Small intestine (tissue), 7 donors: Measurements from ENCODE around the gene ZNF547. TPM values are rescaled to one million over a fixed set of nuclear protein-coding genes. Genes with fewer than 3 reads are reported as not detected.

Experiments
- DNase-seq, 2 donors: peaks; one replicate each; pipeline versions ENCODE4 v3.0.0 to v3.0.0-alpha.2; 2013
- FAIRE-seq: peaks from 2 replicates; lab custom pipeline; 2012; peaks lifted over from hg19 to GRCh38; lab: Jason Lieb, UNC
- H3K27ac ChIP-seq, 3 donors: one replicate each; pipeline ENCODE4 v1.5.1; 2013; ENCODE audit warnings: low read length in 2 of 3, mild to moderate bottlenecking in 2 of 3, control low read depth in 1 of 3, inconsistent platforms in 1 of 3, low read depth in 1 of 3, moderate library complexity in 1 of 3
- H3K27me3 ChIP-seq, 3 donors: one replicate each; pipeline ENCODE4 v1.6.1; 2013; ENCODE audit warnings: low read length in 3 of 3, inconsistent platforms in 1 of 3; ENCODE audit not compliant: control insufficient read depth in 3 of 3, insufficient read depth in 3 of 3
- H3K36me3 ChIP-seq, 3 donors: one replicate each; pipeline ENCODE4 v1.6.1; 2013; ENCODE audit warnings: low read length in 3 of 3, inconsistent platforms in 1 of 3, low read depth in 1 of 3, mild to moderate bottlenecking in 1 of 3, moderate library complexity in 1 of 3; ENCODE audit not compliant: control insufficient read depth in 3 of 3, insufficient read depth in 2 of 3
- H3K4me1 ChIP-seq, 3 donors: one replicate each; pipeline ENCODE4 v1.6.1; 2013; ENCODE audit warnings: low read length in 2 of 3, inconsistent platforms in 1 of 3, low read depth in 1 of 3, mild to moderate bottlenecking in 1 of 3, moderate library complexity in 1 of 3; ENCODE audit not compliant: control insufficient read depth in 3 of 3, insufficient read depth in 2 of 3
- H3K4me3 ChIP-seq, 3 donors: one replicate each; pipeline ENCODE4 v1.5.1; 2013; ENCODE audit warnings: low read length in 3 of 3, control low read depth in 1 of 3, inconsistent platforms in 1 of 3, low read depth in 1 of 3, mild to moderate bottlenecking in 1 of 3, moderate library complexity in 1 of 3
- H3K9me3 ChIP-seq, 2 donors: one replicate each; pipeline ENCODE4 v1.6.1; 2013; ENCODE audit warnings: low read depth in 1 of 2, low read length in 1 of 2; ENCODE audit not compliant: control insufficient read depth in 2 of 2, insufficient read depth in 1 of 2
- WGBS, 3 donors: extraction: QIAGEN DNeasy Blood & Tissue Kit; methylation state at CpG; one replicate each; pipeline ENCODE4 v1.1.7; 2013; 5-methylcytosine and 5-hydroxymethylcytosine counted together
- polyA plus RNA-seq, 4 donors: library from polyadenylated mRNA; stranded (reverse) in 3 of 4; unstranded in 1 of 4; fragments of 200-250 nt in 3 of 4; fragments of 120-200 nt in 1 of 4; gene quantifications; one replicate each; pipeline versions ENCODE4 v1.2.1 to v1.2.3, GENCODE V29; 2013
- donor health status: healthy with polysubstance abuse.
- donor health status: control.
- donor health status: control.
- donor health status: Bipolar disorder and iron deficiency.
- donor health status: healthy.

Gene ZNF547
- polyA plus RNA-seq, 4 donors, result 0.27 to 4.5 (median 0.88) TPM

GRCh38 chr19:57403737-57404563 is 40.6 kb downstream of the ZNF547 start:
- 91 to 92% (median 92%) methylated on average over 9 of the region's 9 CpGs for WGBS, 3 donors
- Histone ChIP-seq H3K4me1 (no peaks in the 10 kb centered on the region), H3K27ac (no peak overlapping the region), H3K27me3 (no peaks in the 10 kb centered on the region), H3K36me3 (peaks cover 3 to 7% (median 6%) of the 10 kb centered on the region in 3 donors), H3K4me3 (no peak overlapping the region), H3K9me3 (peaks cover 0 to 23% of the 10 kb centered on the region in 2 donors)
- DNase-seq (no peak), FAIRE-seq (no peak)

GRCh38 chr19:57406516-57407123 is 43.3 kb downstream of the ZNF547 start:
- H3K4me3 ChIP-seq, result no peak overlapping the region
- H3K36me3 ChIP-seq, result peaks cover 0 to 5% (median 0%) of the 10 kb centered on the region in 3 donors
- FAIRE-seq (no peak), DNase-seq (peak; percentile 39 to 83)
- peaks cover 0 to under 1% (median 0%) of the 10 kb centered on the region in 3 donors for H3K4me1 ChIP-seq
- H3K9me3 ChIP-seq, result peaks cover 0 to 16% of the 10 kb centered on the region in 2 donors
- no peaks in the 10 kb centered on the region for H3K27me3 ChIP-seq
- 17 to 30% (median 27%) methylated on average over 8 of the region's 8 CpGs for WGBS, 3 donors
- no peak overlapping the region for H3K27ac ChIP-seq

GRCh38 chr19:57410877-57411671 is 47.7 kb downstream of the ZNF547 start, which contains the start of gene ZNF17:
Gene ZNF17, plus strand, starts transcription at chr19:57411161. Its CDS starts 2,455 bp downstream, at chr19:57413616.
- Histone ChIP-seq H3K27ac (peak within 1 kb of the TSS in 2 of 3 donors; percentile 32 to 56), H3K4me1 (peaks cover 0 to 5% (median 2%) of the 10 kb centered on the region in 3 donors), H3K27me3 (no peaks in the 10 kb centered on the region), H3K36me3 (peaks cover 2 to 22% (median 9%) of the 10 kb centered on the region in 3 donors), H3K4me3 (peak within 1 kb of the TSS; percentile 66 to 84 (median 66)), H3K9me3 (peaks cover 0 to 3% of the 10 kb centered on the region in 2 donors)
- DNase-seq (peak; percentile 96), FAIRE-seq (no peak)
- WGBS, 3 donors, result 0 to 1% (median 0%) methylated on average over 54 to 55 of the region's 55 CpGs

- FAIRE-seq (no peak), DNase-seq (no peak)
- no peak overlapping the region for H3K4me3 ChIP-seq
- 96 to 98% (median 96%) methylated on average over 4 of the region's 4 CpGs for WGBS, 3 donors
- no peak overlapping the region for H3K27ac ChIP-seq
- H3K36me3 ChIP-seq, result peaks cover 15 to 46% (median 38%) of the 10 kb centered on the region in 3 donors
- H3K27me3 ChIP-seq, result no peaks in the 10 kb centered on the region
- peaks cover 9 to 32% of the 10 kb centered on the region in 2 donors for H3K9me3 ChIP-seq
- H3K4me1 ChIP-seq, result no peaks in the 10 kb centered on the region
Observed at GRCh38 chr19:57419439-57419838, 56.1 kb downstream of the ZNF547 start.

GRCh38 chr19:57421037-57421436 is 57.7 kb downstream of the ZNF547 start:
- Histone ChIP-seq H3K4me3 (no peak overlapping the region), H3K27me3 (no peaks in the 10 kb centered on the region), H3K36me3 (peaks cover 15 to 37% (median 29%) of the 10 kb centered on the region in 3 donors), H3K4me1 (no peaks in the 10 kb centered on the region), H3K9me3 (peaks cover 9 to 30% of the 10 kb centered on the region in 2 donors), H3K27ac (no peak overlapping the region)
- no peak for DNase-seq
- WGBS, 3 donors, result 96 to 99% (median 99%) methylated on average over 3 of the region's 3 CpGs
- no peak for FAIRE-seq

Other genes with a start within 250 kb of the ZNF547 start
- not detected for gene USP29, start 243.6 kb upstream of the ZNF547 start, polyA plus RNA-seq
- gene ZIM3, start 218.3 kb upstream of the ZNF547 start, polyA plus RNA-seq, result not detected
- gene DUXA, start 196.1 kb upstream of the ZNF547 start, polyA plus RNA-seq, result not detected
- 10 to 100 TPM in 1 of 4 donors, 1 to 10 TPM in 3; 1.3 to 15.7 (median 4.1) TPM for gene ZNF264, start 172.1 kb upstream of the ZNF547 start, polyA plus RNA-seq
- gene AURKC, start 132.5 kb upstream of the ZNF547 start, polyA plus RNA-seq, result 1 to 10 TPM in 2 of 4 donors, under 1 TPM in 2; 0.43 to 5.8 (median 1.3) TPM
- gene ZNF805, start 122.9 kb upstream of the ZNF547 start, polyA plus RNA-seq, result 1 to 10 TPM in 3 of 4 donors, under 1 TPM in 1; 0.54 to 4.3 (median 1.3) TPM
- 1 to 10 TPM in 2 of 4 donors, under 1 TPM in 2; 0.27 to 2.9 (median 1.5) TPM for gene ZNF460, start 83.1 kb upstream of the ZNF547 start, polyA plus RNA-seq
- gene ZNF543, start 43.1 kb upstream of the ZNF547 start, polyA plus RNA-seq, result 1 to 10 TPM in 2 of 4 donors, under 1 TPM in 2; 0.45 to 7.1 (median 0.91) TPM
- 10 to 100 TPM in 1 of 4 donors, 1 to 10 TPM in 2, under 1 TPM in 1; 0.89 to 10.3 (median 1.9) TPM for gene ZNF304, start 12.3 kb upstream of the ZNF547 start, polyA plus RNA-seq
- 10 to 100 TPM in 3 of 4 donors, 1 to 10 TPM in 1; 9.2 to 17.9 (median 14.1) TPM for gene TRAPPC2B, start within 50 bp of the ZNF547 start, polyA plus RNA-seq
- gene ZNF548, start 26.3 kb downstream of the ZNF547 start, polyA plus RNA-seq, result 10 to 100 TPM in 1 of 4 donors, 1 to 10 TPM in 3; 2.2 to 25.2 (median 4.3) TPM
- gene ZNF17, start 47.6 kb downstream of the ZNF547 start, polyA plus RNA-seq, result 1 to 10 TPM; 1.9 to 8.8 (median 2.9) TPM
- gene ZNF749, start 71.8 kb downstream of the ZNF547 start, polyA plus RNA-seq, result 10 to 100 TPM in 2 of 4 donors, 1 to 10 TPM in 2; 7.6 to 17.2 (median 11.3) TPM
- gene VN1R1, start 93.6 kb downstream of the ZNF547 start, polyA plus RNA-seq, result 1 to 10 TPM in 1 of 4 donors, under 1 TPM in 1, not detected in 2; 0.37 to 2.6 TPM
- 10 to 100 TPM in 1 of 4 donors, 1 to 10 TPM in 2, under 1 TPM in 1; 0.27 to 13.2 (median 2.2) TPM for gene ZNF772, start 114.0 kb downstream of the ZNF547 start, polyA plus RNA-seq
- gene ZNF419, start 124.2 kb downstream of the ZNF547 start, polyA plus RNA-seq, result 10 to 100 TPM in 1 of 4 donors, 1 to 10 TPM in 3; 1.6 to 12.9 (median 2.9) TPM
- 10 to 100 TPM in 1 of 4 donors, 1 to 10 TPM in 3; 1.3 to 10.9 (median 2.4) TPM for gene ZNF773, start 136.4 kb downstream of the ZNF547 start, polyA plus RNA-seq
- 10 to 100 TPM in 1 of 4 donors, 1 to 10 TPM in 2, under 1 TPM in 1; 0.89 to 11.5 (median 1.7) TPM for gene ZNF549, start 163.8 kb downstream of the ZNF547 start, polyA plus RNA-seq
- gene ZNF550, start 196.3 kb downstream of the ZNF547 start, polyA plus RNA-seq, result 10 to 100 TPM in 1 of 4 donors, 1 to 10 TPM in 3; 1.1 to 17.1 (median 1.8) TPM
- gene ZNF416, start 215.4 kb downstream of the ZNF547 start, polyA plus RNA-seq, result 1 to 10 TPM in 3 of 4 donors, under 1 TPM in 1; 0.89 to 6.4 (median 2.4) TPM
- 1 to 10 TPM in 3 of 4 donors, not detected in 1; 1.6 to 8.0 (median 2.1) TPM for gene ZIK1, start 220.6 kb downstream of the ZNF547 start, polyA plus RNA-seq
- 1 to 10 TPM in 3 of 4 donors, under 1 TPM in 1; 0.89 to 6.2 (median 3.2) TPM for gene ZNF530, start 236.3 kb downstream of the ZNF547 start, polyA plus RNA-seq